ENCODE results near the gene FKBP4.

- TF ChIP-seq POLR2AphosphoS5 (IDR thresholded peaks at IDR 0.05; ENCODE audit: low read depth, low read length), result no peak
- TF ChIP-seq TAF1 (IDR thresholded peaks at IDR 0.05; ENCODE audit: borderline replicate concordance, low read depth, low read length), result no peak
Measured at GRCh38 chr12:2829275-2829674, 34.5 kb downstream of the FKBP4 start.

Measured in GM12892 (cell line).